Measurements from ENCODE around the gene CSNK1E.
A peak's percentile ranks its signal among the peaks of the same experiment; 100 is the strongest.

CSNK1E gene

GRCh38 chr22:38299770-38300102 lies 17.5 kb downstream of the CSNK1E start:
- POLR2A ChIA-PET (ENCODE audit: low non-redundant PET): no interaction called here
- peak overlapping the region; percentile 98 for H3K27ac ChIP-seq
- CTCF ChIA-PET: no interaction called here
- DNase-seq (ENCODE audit: low spot score): no peak
- no peak for TF ChIP-seq CTCF (conservative IDR thresholded peaks at IDR 0.05; ENCODE audit: low read depth)

- POLR2A ChIA-PET (ENCODE audit: low non-redundant PET): interaction anchor here (0.6 kb wide), 1 partner anchor 19 kb away, joined by 5 read pairs; the partner anchor contains the start of gene CSNK1E
- peak overlapping the region; percentile 98 for H3K27ac ChIP-seq
- peak; percentile 94 for DNase-seq (ENCODE audit: low spot score)
- CTCF ChIA-PET: interaction anchor here (0.7 kb wide), 3 partner anchors 19 to 82 kb away, joined by 3 to 4 read pairs (median 4); no protein-coding TSS in a partner anchor
- peak; percentile 32; the same call in 1 of the 2 replicates for TF ChIP-seq CTCF (conservative IDR thresholded peaks at IDR 0.05; ENCODE audit: low read depth)
Observed at GRCh38 chr22:38298312-38299005, 18.8 kb downstream of the CSNK1E start.

- TF ChIP-seq CTCF (conservative IDR thresholded peaks at IDR 0.05; ENCODE audit: low read depth): no peak
- CTCF ChIA-PET: interaction anchor here (0.6 to 0.9 kb wide), 3 partner anchors 16 to 1252 kb away, joined by 3 to 11 read pairs (median 6); no protein-coding TSS in a partner anchor
- no peak for DNase-seq (ENCODE audit: low spot score)
- peak overlapping the region; percentile 98 for H3K27ac ChIP-seq
- POLR2A ChIA-PET (ENCODE audit: low non-redundant PET): no interaction called here
Observed at GRCh38 chr22:38296372-38296771, 20.9 kb downstream of the CSNK1E start.

- TF ChIP-seq CTCF (conservative IDR thresholded peaks at IDR 0.05; ENCODE audit: low read depth): no peak
- CTCF ChIA-PET: interaction anchor here (0.6 kb wide), 1 partner anchor 326 kb away, joined by 3 read pairs; no protein-coding TSS in a partner anchor
- H3K27ac ChIP-seq: peak overlapping the region; percentile 98
- DNase-seq (ENCODE audit: low spot score): no peak
- POLR2A ChIA-PET (ENCODE audit: low non-redundant PET): interaction anchor here (0.5 kb wide), 1 partner anchor 233 kb away, joined by 3 read pairs; no protein-coding TSS in a partner anchor
Observed at GRCh38 chr22:38295863-38296262, 21.4 kb downstream of the CSNK1E start.

- H3K27ac ChIP-seq: peak overlapping the region; percentile 98
- DNase-seq (ENCODE audit: low spot score): no peak
- ChIA-PET POLR2A (ENCODE audit: low non-redundant PET) (interaction anchor here (0.5 kb wide), 1 partner anchor 233 kb away, joined by 3 read pairs; no protein-coding TSS in a partner anchor), CTCF (no interaction called here)
- no peak for TF ChIP-seq CTCF (conservative IDR thresholded peaks at IDR 0.05; ENCODE audit: low read depth)
Observed at GRCh38 chr22:38295339-38295738, 21.9 kb downstream of the CSNK1E start.

GRCh38 chr22:38294193-38294592 lies 23.0 kb downstream of the CSNK1E start:
- H3K27ac ChIP-seq: peak overlapping the region; percentile 98
- TF ChIP-seq CTCF (conservative IDR thresholded peaks at IDR 0.05; ENCODE audit: low read depth): no peak
- DNase-seq (ENCODE audit: low spot score): no peak
- CTCF ChIA-PET: no interaction called here
- POLR2A ChIA-PET (ENCODE audit: low non-redundant PET): no interaction called here
